HepG2 (cell line): ENCODE measurements around the gene SMIM1. TPM values are rescaled to one million over a fixed set of nuclear protein-coding genes. Genes with fewer than 3 reads are reported as not detected.

Source experiments
- AGO1 ChIP-seq: fragments of 200-400 bp; formaldehyde crosslinking; IDR thresholded peaks from 2 replicates; pipeline ENCODE4 v1.6.1; 2017; ENCODE audit warnings: mild to moderate bottlenecking, low read depth, low read length, moderate library complexity; ENCODE audit not compliant: poor library complexity, severe bottlenecking
- AGO2 ChIP-seq: fragments of 200-400 bp; formaldehyde crosslinking; optimal IDR thresholded peaks from 2 replicates; pipeline ENCODE3; 2017; ENCODE audit warnings: mild to moderate bottlenecking, low read depth, low read length, moderate library complexity
- RBM39 ChIP-seq: fragments of 200-400 bp; formaldehyde crosslinking; IDR thresholded peaks from one replicate; pipeline ENCODE4 v1.6.1; 2018; ENCODE audit warnings: antibody characterized with exemption, mild to moderate bottlenecking, low read depth, low read length; ENCODE audit not compliant: poor library complexity, severe bottlenecking
- REL ChIP-seq: sonication (generic); formaldehyde crosslinking; conservative IDR thresholded peaks from 2 replicates; pipeline ENCODE4 v1.8.0; 2022; ENCODE audit warnings: mild to moderate bottlenecking, missing genetic modification reagents, moderate library complexity
- SRSF1 ChIP-seq: fragments of 200-400 bp; formaldehyde crosslinking; optimal IDR thresholded peaks from 2 replicates; pipeline ENCODE3; 2017; ENCODE audit warnings: mild to moderate bottlenecking, low read depth, low read length, moderate library complexity
- SSRP1 ChIP-seq: IDR thresholded peaks from 2 replicates; pipeline ENCODE4 v1.6.1; 2016; ENCODE audit warnings: control low read depth
- XRCC5 ChIP-seq: fragments of 200-400 bp; formaldehyde crosslinking; optimal IDR thresholded peaks from 2 replicates; pipeline ENCODE3; 2017; ENCODE audit warnings: mild to moderate bottlenecking, low read length
- ZBTB38 ChIP-seq: sonication (generic); formaldehyde crosslinking; IDR thresholded peaks from 2 replicates; pipeline ENCODE4 v1.5.1; 2020; ENCODE audit warnings: mild to moderate bottlenecking, missing genetic modification reagents
- ZFAT ChIP-seq: sonication (generic); formaldehyde crosslinking; conservative IDR thresholded peaks from 2 replicates; pipeline ENCODE4 v1.8.1; 2023; ENCODE audit warnings: missing genetic modification reagents, inconsistent platforms
- ZNF30 ChIP-seq: sonication (generic); formaldehyde crosslinking; IDR thresholded peaks from 2 replicates; pipeline ENCODE4 v1.5.0; 2020; ENCODE audit warnings: mild to moderate bottlenecking, missing genetic modification reagents
- ZNF543 ChIP-seq: sonication (generic); formaldehyde crosslinking; IDR thresholded peaks from 2 replicates; pipeline ENCODE4 v1.4.0; 2020; ENCODE audit warnings: mild to moderate bottlenecking, missing genetic modification reagents
- polyA plus RNA-seq, 8 experiments: library from polyadenylated mRNA; depleted of rRNA in 3 of 8; stranded (reverse) in 7 of 8; unstranded in 1 of 8; fragments of >200 nt; fragmentation: Illumina TruSeq in 4 of 8; extraction: Trizol in 4 of 8; gene quantifications; 2 replicates each; pipeline versions ENCODE4 v1.2.1 to v1.2.3, GENCODE V29; 2011 to 2016; ENCODE audit warnings: low read depth in 4 of 8, missing spikeins in 1 of 8, mixed read lengths in 1 of 8; ENCODE audit not compliant: insufficient read depth in 1 of 8
- total RNA-seq, 5 experiments: library from RNA; depleted of rRNA; stranded (reverse); fragments of >200 nt; fragmentation: Illumina TruSeq; extraction: Trizol; gene quantifications; 2 replicates each; pipeline ENCODE4 v1.2.3, GENCODE V29; 2016; ENCODE audit warnings: low read depth in 1 of 5
- TF ChIP-seq, protein P1 (sequence below): sonication (generic); formaldehyde crosslinking; IDR thresholded peaks from 2 replicates; pipeline ENCODE4 v1.5.1; 2020; ENCODE audit warnings: missing genetic modification reagents, mild to moderate bottlenecking, borderline replicate concordance

Gene SMIM1
- total and polyA plus RNA-seq, 2 of the 13 experiments (the other 11 are each of a cell fraction or from before 2014, with no cell fraction given), result 12.4 to 56.3 TPM

DNA sequence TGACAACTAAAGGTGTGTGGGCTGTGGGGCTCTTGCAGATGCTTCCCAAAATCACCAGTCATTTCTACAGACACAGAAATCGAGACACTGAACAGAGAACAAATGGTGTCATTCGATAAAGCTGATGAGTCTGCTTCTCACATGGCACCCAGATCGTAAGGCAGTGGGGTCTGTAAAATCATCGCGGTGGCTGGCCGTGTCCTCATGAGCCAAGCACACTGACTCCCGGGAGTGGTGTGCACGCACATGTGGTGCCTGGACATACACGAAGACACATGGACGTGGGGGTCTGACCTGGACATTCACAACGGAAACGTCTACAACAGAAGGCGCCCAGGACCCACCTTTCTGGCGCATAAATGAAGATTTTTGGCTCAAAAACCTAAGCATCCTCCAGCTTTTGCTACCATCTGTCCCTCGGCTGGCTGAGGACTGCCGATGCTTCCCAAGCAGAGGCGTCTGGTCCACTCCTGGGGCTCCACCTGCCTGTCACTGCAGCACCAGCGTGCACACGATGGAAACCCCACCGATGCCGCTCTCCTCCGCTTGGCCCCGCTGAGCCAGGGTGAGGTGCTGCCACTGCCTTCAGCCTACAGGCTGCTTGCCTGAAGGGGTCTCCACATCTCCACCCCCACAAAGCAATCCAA lies 6.8 kb downstream of the SMIM1 start (continued):
- TF ChIP-seq ZFAT (CRISPR knock-in tag) (no peak), SRSF1 (peak; percentile 62), REL (CRISPR knock-in tag) (0 out of 2 replicates have a peak, but pooled peaks have one; percentile 37), ZNF543 (CRISPR knock-in tag) (no peak), AGO2 (peak; percentile 59), ZBTB38 (CRISPR knock-in tag) (peak; percentile 82; the same call in 1 of the 2 replicates), ZNF30 (CRISPR knock-in tag) (no peak), SSRP1 (CRISPR knock-in tag) (peak; percentile 40; the same call in 1 of the 2 replicates), RBM39 (peak; percentile 2), XRCC5 (peak; percentile 18), AGO1 (peak; percentile 92)
- TF ChIP-seq, protein P1, sequence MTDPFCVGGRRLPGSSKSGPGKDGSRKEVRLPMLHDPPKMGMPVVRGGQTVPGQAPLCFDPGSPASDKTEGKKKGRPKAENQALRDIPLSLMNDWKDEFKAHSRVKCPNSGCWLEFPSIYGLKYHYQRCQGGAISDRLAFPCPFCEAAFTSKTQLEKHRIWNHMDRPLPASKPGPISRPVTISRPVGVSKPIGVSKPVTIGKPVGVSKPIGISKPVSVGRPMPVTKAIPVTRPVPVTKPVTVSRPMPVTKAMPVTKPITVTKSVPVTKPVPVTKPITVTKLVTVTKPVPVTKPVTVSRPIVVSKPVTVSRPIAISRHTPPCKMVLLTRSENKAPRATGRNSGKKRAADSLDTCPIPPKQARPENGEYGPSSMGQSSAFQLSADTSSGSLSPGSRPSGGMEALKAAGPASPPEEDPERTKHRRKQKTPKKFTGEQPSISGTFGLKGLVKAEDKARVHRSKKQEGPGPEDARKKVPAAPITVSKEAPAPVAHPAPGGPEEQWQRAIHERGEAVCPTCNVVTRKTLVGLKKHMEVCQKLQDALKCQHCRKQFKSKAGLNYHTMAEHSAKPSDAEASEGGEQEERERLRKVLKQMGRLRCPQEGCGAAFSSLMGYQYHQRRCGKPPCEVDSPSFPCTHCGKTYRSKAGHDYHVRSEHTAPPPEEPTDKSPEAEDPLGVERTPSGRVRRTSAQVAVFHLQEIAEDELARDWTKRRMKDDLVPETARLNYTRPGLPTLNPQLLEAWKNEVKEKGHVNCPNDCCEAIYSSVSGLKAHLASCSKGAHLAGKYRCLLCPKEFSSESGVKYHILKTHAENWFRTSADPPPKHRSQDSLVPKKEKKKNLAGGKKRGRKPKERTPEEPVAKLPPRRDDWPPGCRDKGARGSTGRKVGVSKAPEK, result 0 out of 2 replicates have a peak, but pooled peaks have one; percentile 16
